Mesendoderm (in vitro differentiated cells): Measurements from ENCODE around the gene OR6J1.
"Not testable (repeated sequence)": the region's sequence is repeated elsewhere in the genome, so short reads cannot be mapped to it uniquely, and the experiment has no call there.

Experiments
- DNase-seq: peaks from one replicate; pipeline ENCODE4 v3.0.0; 2013
- H2AK5ac ChIP-seq: 2 replicates; pipeline ENCODE4 v1.6.1; 2013; ENCODE audit warnings: low read length, inconsistent platforms
- H2BK120ac ChIP-seq: 2 replicates; pipeline ENCODE4 v1.6.1; 2013; ENCODE audit warnings: low read depth, mild to moderate bottlenecking, low read length, moderate library complexity, mixed read lengths
- H2BK15ac ChIP-seq: replicated peaks from 2 replicates; pipeline ENCODE4 v1.6.1; 2013; ENCODE audit warnings: low read depth, mild to moderate bottlenecking, moderate library complexity
- H2BK5ac ChIP-seq: 2 replicates; pipeline ENCODE4 v1.6.1; 2013; ENCODE audit warnings: low read length, inconsistent platforms
- H3K18ac ChIP-seq: 2 replicates; pipeline ENCODE4 v1.6.1; 2013; ENCODE audit warnings: mild to moderate bottlenecking, low read length, mixed read lengths
- H3K23ac ChIP-seq: one replicate; pipeline ENCODE4 v1.6.1; 2013; ENCODE audit warnings: low read length
- H3K27ac ChIP-seq: 2 replicates; pipeline ENCODE4 v1.5.1; 2013; ENCODE audit warnings: low read depth, mild to moderate bottlenecking, inconsistent platforms, low read length, moderate library complexity
- H3K27me3 ChIP-seq: 2 replicates; pipeline ENCODE4 v1.6.1; 2013; ENCODE audit warnings: low read length, control low read depth, mild to moderate bottlenecking, inconsistent platforms; ENCODE audit not compliant: insufficient read depth, poor library complexity
- H3K36me3 ChIP-seq: 2 replicates; pipeline ENCODE4 v1.6.1; 2013; ENCODE audit warnings: low read length, inconsistent platforms; ENCODE audit not compliant: control insufficient read depth, insufficient read depth
- H3K4ac ChIP-seq: one replicate; pipeline ENCODE4 v1.6.1; 2013; ENCODE audit warnings: low read depth, mild to moderate bottlenecking, low read length, moderate library complexity
- H3K4me1 ChIP-seq: 2 replicates; pipeline ENCODE4 v1.6.1; 2013; ENCODE audit warnings: low read depth, low read length, inconsistent platforms; ENCODE audit not compliant: control insufficient read depth
- H3K4me2 ChIP-seq: 2 replicates; pipeline ENCODE4 v1.6.1; 2013; ENCODE audit warnings: low read length
- H3K4me3 ChIP-seq: 2 replicates; pipeline ENCODE4 v1.5.1; 2013; ENCODE audit warnings: mild to moderate bottlenecking, low read length
- H3K56ac ChIP-seq: one replicate; pipeline ENCODE4 v1.6.1; 2013; ENCODE audit warnings: low read length
- H3K79me1 ChIP-seq: 2 replicates; pipeline ENCODE4 v1.6.1; 2013; ENCODE audit warnings: low read length, inconsistent platforms
- H3K79me2 ChIP-seq: 2 replicates; pipeline ENCODE4 v1.6.1; 2013; ENCODE audit warnings: mild to moderate bottlenecking, low read length; ENCODE audit not compliant: control insufficient read depth, insufficient read depth
- H3K9ac ChIP-seq: 2 replicates; pipeline ENCODE4 v1.6.1; 2013; ENCODE audit warnings: low read length, inconsistent platforms
- H4K5ac ChIP-seq: one replicate; pipeline ENCODE4 v1.6.1; 2013; ENCODE audit warnings: low read length
- H4K8ac ChIP-seq: one replicate; pipeline ENCODE4 v1.6.1; 2013; ENCODE audit warnings: low read depth, mild to moderate bottlenecking, control low read depth, low read length, moderate library complexity
- WGBS: extraction: QIAGEN DNeasy Blood & Tissue Kit; methylation state at CpG from one replicate; pipeline ENCODE4 v1.1.7; 2013; ENCODE audit warnings: low lambda C conversion rate, missing lambda C conversion rate; ENCODE audit not compliant: insufficient coverage; ENCODE audit errors: extremely low coverage; 5-methylcytosine and 5-hydroxymethylcytosine counted together

OR6J1 gene

GRCh38 chr14:22640192-22640591 is 4.0 kb downstream of the OR6J1 start:
- H3K4ac ChIP-seq, result no peak overlapping the region
- no peaks in the 10 kb centered on the region for H3K4me1 ChIP-seq
- no peak for DNase-seq
- no peak overlapping the region for H2AK5ac ChIP-seq
- H2BK15ac ChIP-seq, result no peak overlapping the region
- no peak overlapping the region for H4K8ac ChIP-seq
- H3K56ac ChIP-seq, result no peak overlapping the region
- H3K36me3 ChIP-seq, result no peaks in the 10 kb centered on the region
- H2BK120ac ChIP-seq, result no peak overlapping the region
- no peak overlapping the region for H3K4me3 ChIP-seq
- no peak overlapping the region for H3K9ac ChIP-seq
- H3K27me3 ChIP-seq, result no peaks in the 10 kb centered on the region
- no peak overlapping the region for H3K4me2 ChIP-seq
- H3K27ac ChIP-seq, result no peak overlapping the region
- no peak overlapping the region for H3K23ac ChIP-seq
- no peak overlapping the region for H3K18ac ChIP-seq
- no peak overlapping the region for H4K5ac ChIP-seq
- no peaks in the 10 kb centered on the region for H3K79me1 ChIP-seq
- H2BK5ac ChIP-seq, result no peak overlapping the region
- no peaks in the 10 kb centered on the region for H3K79me2 ChIP-seq

GRCh38 chr14:22635980-22636379 is 8.2 kb downstream of the OR6J1 start:
- not testable (repeated sequence) for H3K4me2 ChIP-seq, H3K56ac ChIP-seq
- WGBS, result no CpG with 5 or more reads among the region's 1 CpG

GRCh38 chr14:22634233-22634900 is 9.8 kb downstream of the OR6J1 start:
- H3K4me2 ChIP-seq, result no peak overlapping the region
- no peak overlapping the region for H2AK5ac ChIP-seq
- H2BK120ac ChIP-seq, result no peak overlapping the region
- WGBS, result no CpG with 5 or more reads among the region's 8 CpGs
- H3K79me1 ChIP-seq, result no peaks in the 10 kb centered on the region
- H3K9ac ChIP-seq, result no peak overlapping the region
- H3K4ac ChIP-seq, result no peak overlapping the region
- H3K79me2 ChIP-seq, result no peaks in the 10 kb centered on the region
- H3K18ac ChIP-seq, result no peak overlapping the region
- H3K4me3 ChIP-seq, result no peak overlapping the region
- H2BK5ac ChIP-seq, result no peak overlapping the region
- no peaks in the 10 kb centered on the region for H3K27me3 ChIP-seq
- H2BK15ac ChIP-seq, result no peak overlapping the region
- no peak overlapping the region for H4K5ac ChIP-seq
- no peaks in the 10 kb centered on the region for H3K4me1 ChIP-seq
- no peak overlapping the region for H3K27ac ChIP-seq
- no peak for DNase-seq
- no peak overlapping the region for H3K56ac ChIP-seq
- no peak overlapping the region for H4K8ac ChIP-seq
- no peaks in the 10 kb centered on the region for H3K36me3 ChIP-seq
- H3K23ac ChIP-seq, result no peak overlapping the region

More at GRCh38 chr14:22635980-22636379, 8.2 kb downstream of the OR6J1 start:
- H3K79me2 ChIP-seq, H3K4me3 ChIP-seq, H3K27ac ChIP-seq, H2BK5ac ChIP-seq, H3K18ac ChIP-seq, H4K8ac ChIP-seq, H3K9ac ChIP-seq, H3K23ac ChIP-seq, DNase-seq, H2AK5ac ChIP-seq, H2BK15ac ChIP-seq, H3K79me1 ChIP-seq, H3K36me3 ChIP-seq, H2BK120ac ChIP-seq, H3K4me1 ChIP-seq, H3K4ac ChIP-seq, H3K27me3 ChIP-seq, H4K5ac ChIP-seq: not testable (repeated sequence)

GRCh38 chr14:22630486-22630885 is 13.7 kb downstream of the OR6J1 start:
- no peak for DNase-seq
- no peaks in the 10 kb centered on the region for H3K36me3 ChIP-seq
- no peaks in the 10 kb centered on the region for H3K79me2 ChIP-seq
- no peaks in the 10 kb centered on the region for H3K79me1 ChIP-seq
- H3K4me3 ChIP-seq, result no peak overlapping the region
- no peak overlapping the region for H2AK5ac ChIP-seq
- H2BK15ac ChIP-seq, result no peak overlapping the region
- H2BK120ac ChIP-seq, result no peak overlapping the region
- H3K18ac ChIP-seq, result no peak overlapping the region
- no peak overlapping the region for H4K8ac ChIP-seq
- no peak overlapping the region for H4K5ac ChIP-seq
- no peak overlapping the region for H3K4me2 ChIP-seq
- no peak overlapping the region for H3K4ac ChIP-seq
- H3K56ac ChIP-seq, result no peak overlapping the region
- no peak overlapping the region for H3K23ac ChIP-seq
- H2BK5ac ChIP-seq, result no peak overlapping the region
- no CpG with 5 or more reads among the region's 2 CpGs for WGBS
- no peak overlapping the region for H3K27ac ChIP-seq
- H3K9ac ChIP-seq, result no peak overlapping the region
- H3K27me3 ChIP-seq, result no peaks in the 10 kb centered on the region
- no peaks in the 10 kb centered on the region for H3K4me1 ChIP-seq

- Histone ChIP-seq H2BK120ac (no peak overlapping the region), H3K36me3 (no peaks in the 10 kb centered on the region), H3K9ac (no peak overlapping the region), H4K5ac (no peak overlapping the region), H2BK5ac (no peak overlapping the region), H2BK15ac (no peak overlapping the region), H4K8ac (no peak overlapping the region), H3K23ac (no peak overlapping the region), H3K79me1 (no peaks in the 10 kb centered on the region), H3K18ac (no peak overlapping the region), H2AK5ac (no peak overlapping the region), H3K56ac (no peak overlapping the region), H3K4me2 (no peak overlapping the region), H3K4me1 (no peaks in the 10 kb centered on the region), H3K27me3 (no peaks in the 10 kb centered on the region), H3K27ac (no peak overlapping the region), H3K4ac (no peak overlapping the region), H3K79me2 (no peaks in the 10 kb centered on the region), H3K4me3 (no peak overlapping the region)
- DNase-seq, result no peak
- WGBS, result no CpG with 5 or more reads among the region's 3 CpGs
Measured at GRCh38 chr14:22630066-22630465, 14.1 kb downstream of the OR6J1 start.

- Histone ChIP-seq H3K27me3 (no peaks in the 10 kb centered on the region), H3K4me1 (no peaks in the 10 kb centered on the region), H3K4me3 (no peak overlapping the region), H2BK5ac (no peak overlapping the region), H2AK5ac (no peak overlapping the region), H2BK15ac (no peak overlapping the region), H3K4ac (no peak overlapping the region), H3K79me2 (no peaks in the 10 kb centered on the region), H3K18ac (no peak overlapping the region), H3K4me2 (no peak overlapping the region), H3K27ac (no peak overlapping the region), H3K23ac (no peak overlapping the region), H3K56ac (no peak overlapping the region), H2BK120ac (no peak overlapping the region), H3K79me1 (no peaks in the 10 kb centered on the region), H3K36me3 (no peaks in the 10 kb centered on the region), H4K5ac (no peak overlapping the region), H4K8ac (no peak overlapping the region), H3K9ac (no peak overlapping the region)
- no CpG with 5 or more reads among the region's 5 CpGs for WGBS
- DNase-seq, result no peak
Measured at GRCh38 chr14:22629361-22629760, 14.8 kb downstream of the OR6J1 start.
